ENCODE results near the gene TAF1C. TPM values are rescaled to one million over a fixed set of nuclear protein-coding genes. Genes with fewer than 3 reads are reported as not detected.

TAF1C gene
- total and polyA plus RNA-seq, 9 of the 15 experiments (the other 6 are each of a cell fraction or from before 2014, with no cell fraction given): 1.5 to 74.8 (median 21.0) TPM

GRCh38 chr16:84194018-84194417 lies 7.2 kb upstream of the TAF1C start:
- Histone ChIP-seq H3K27ac (ENCODE audit: extremely low read depth, low read depth, low read length) (no peak overlapping the region), H2AFZ (ENCODE audit: low read depth, low read length) (no peak overlapping the region), H3K36me3 (ENCODE audit: control insufficient read depth, insufficient read depth, low read length) (no peaks in the 10 kb centered on the region), H3K27me3 (ENCODE audit: control insufficient read depth in 2 of 2, insufficient read depth in 2 of 2, low read length in 2 of 2) (peaks cover 58 to 76% of the 10 kb centered on the region in 2 experiments), H3K9me1 (ENCODE audit: control insufficient read depth, insufficient read depth, low read length) (peaks cover 4% of the 10 kb centered on the region), H3K4me3 (no peak overlapping the region), H3K79me2 (ENCODE audit: control insufficient read depth, insufficient read depth, low read length) (no peaks in the 10 kb centered on the region), H3K9me3 (replicated peaks; ENCODE audit: control insufficient read depth, insufficient read depth, low read depth, low read length) (no peaks in the 10 kb centered on the region), H4K20me1 (replicated peaks; ENCODE audit: control insufficient read depth, insufficient read depth, low read length) (peaks cover 5% of the 10 kb centered on the region; the same call in 1 of the 2 replicates), H3K9ac (ENCODE audit: insufficient read depth in 1 of 2, low read depth in 2 of 2, low read length in 2 of 2) (no peak overlapping the region), H3K4me1 (replicated peaks in 1 of 2; ENCODE audit: control insufficient read depth in 2 of 2, insufficient read depth in 2 of 2, low read length in 2 of 2) (peaks cover 0 to 43% of the 10 kb centered on the region in 2 experiments; a peak in 2 of 5 replicates), H3K4me2 (ENCODE audit: insufficient read depth, low read length) (no peak overlapping the region)
- CTCF ChIA-PET (ENCODE audit: low intra/inter-chr PET ratio): no interaction called here
- in situ Hi-C loops (cut with MboI) (no loop called here), intact Hi-C loops (cut with micrococcal nuclease) (no loop called here)
- DNase-seq (ENCODE audit: extremely low read depth in 1 of 4, low spot score in 3 of 4): no peak
- FAIRE-seq: no peak
- ATAC-seq: no peak
- 29% methylated on average over 11 of the region's 11 CpGs for WGBS (ENCODE audit: insufficient coverage, low coverage, missing lambda C conversion rate)
- TF ChIP-seq SREBF2 (CRISPR knock-in tag; IDR thresholded peaks at IDR 0.05): no peak
- no peak for TF ChIP-seq CREM (IDR thresholded peaks at IDR 0.05; ENCODE audit: low read depth)
- TF ChIP-seq ZNF212 (CRISPR knock-in tag; IDR thresholded peaks at IDR 0.05): no peak
- TF ChIP-seq ZBTB34 (CRISPR knock-in tag; IDR thresholded peaks at IDR 0.05): no peak
- no peak for TF ChIP-seq REST (IDR thresholded peaks at IDR 0.05; ENCODE audit: borderline replicate concordance)
- TF ChIP-seq REST (CRISPR knock-in tag; IDR thresholded peaks at IDR 0.05; ENCODE audit: low read depth): no peak
- POLR2A ChIA-PET: no interaction called here
- BruUV-seq (replicated peaks): no TSS peak
